ENCODE results near the gene OOSP2. TPM values are rescaled to one million over a fixed set of nuclear protein-coding genes. Genes with fewer than 3 reads are reported as not detected.
"Not testable (repeated sequence)": the region's sequence is repeated elsewhere in the genome, so short reads cannot be mapped to it uniquely, and the experiment has no call there.

OOSP2 gene
- total RNA-seq, 4 donors from 2014 or later, result not detected

GRCh38 chr11:60003729-60004128 is 36.5 kb upstream of the OOSP2 start:
- no peak for TF ChIP-seq POLR2AphosphoS5 (IDR thresholded peaks at IDR 0.05)
- TF ChIP-seq CTCF (IDR thresholded peaks at IDR 0.05), result no peak
- TF ChIP-seq EP300 (IDR thresholded peaks at IDR 0.05), result no peak
- TF ChIP-seq POLR2A (IDR thresholded peaks at IDR 0.05; ENCODE audit: low read depth), result no peak
- no peak overlapping the region for H3K27ac ChIP-seq (replicated peaks in 1 of 4)
- WGBS, result 75% methylated on average over 2 of the region's 2 CpGs
- no peaks in the 10 kb centered on the region for H3K4me1 ChIP-seq
- H3K27me3 ChIP-seq, result no peaks in the 10 kb centered on the region
- no peaks in the 10 kb centered on the region for H3K9me3 ChIP-seq
- intact Hi-C loops (cut with DNase I), result no loop called here
- no peak overlapping the region for H3K4me3 ChIP-seq
- no peaks in the 10 kb centered on the region for H3K36me3 ChIP-seq
- no peak for DNase-seq (ENCODE audit: extremely low spot score)

- no peak overlapping the region for H3K27ac ChIP-seq (replicated peaks in 1 of 4)
- H3K9me3 ChIP-seq, result no peaks in the 10 kb centered on the region
- no peak overlapping the region for H3K4me3 ChIP-seq
- H3K4me1 ChIP-seq, result no peaks in the 10 kb centered on the region
- no peaks in the 10 kb centered on the region for H3K27me3 ChIP-seq
- no peak for DNase-seq (ENCODE audit: extremely low spot score)
- intact Hi-C loops (cut with DNase I), result no loop called here
- WGBS, result 38% methylated on average over 1 of the region's 1 CpG
- TF ChIP-seq EP300 (IDR thresholded peaks at IDR 0.05) (no peak), POLR2A (IDR thresholded peaks at IDR 0.05; ENCODE audit: low read depth) (no peak), POLR2AphosphoS5 (IDR thresholded peaks at IDR 0.05) (no peak), CTCF (IDR thresholded peaks at IDR 0.05) (no peak)
- no peaks in the 10 kb centered on the region for H3K36me3 ChIP-seq
These were observed 34.8 kb upstream of the OOSP2 start for GRCh38 chr11:60005360-60005759.

GRCh38 chr11:60016881-60017280 is 23.3 kb upstream of the OOSP2 start, which contains the start of gene OOSP4B:
TSS of gene OOSP4B (plus strand) at chr11:60017181.
- H3K4me3 ChIP-seq, result no peak within 1 kb of the TSS
- 86% methylated on average over 1 of the region's 1 CpG for WGBS
- intact Hi-C loops (cut with DNase I), result no loop called here
- H3K27ac ChIP-seq (replicated peaks in 1 of 4), result no peak within 1 kb of the TSS
- H3K27me3 ChIP-seq, result no peaks in the 10 kb centered on the region
- TF ChIP-seq POLR2A (IDR thresholded peaks at IDR 0.05; ENCODE audit: low read depth), result no peak
- TF ChIP-seq CTCF (IDR thresholded peaks at IDR 0.05), result no peak
- TF ChIP-seq EP300 (IDR thresholded peaks at IDR 0.05), result no peak
- no peak for TF ChIP-seq POLR2AphosphoS5 (IDR thresholded peaks at IDR 0.05)
- H3K4me1 ChIP-seq, result no peaks in the 10 kb centered on the region
- no peaks in the 10 kb centered on the region for H3K9me3 ChIP-seq
- no peak for DNase-seq (ENCODE audit: extremely low spot score)
- H3K36me3 ChIP-seq, result no peaks in the 10 kb centered on the region

GRCh38 chr11:60018058-60018457 is 22.2 kb upstream of the OOSP2 start:
- DNase-seq (ENCODE audit: extremely low spot score), result no peak
- intact Hi-C loops (cut with DNase I), result no loop called here
- H3K4me3 ChIP-seq, result no peak overlapping the region
- H3K27ac ChIP-seq (replicated peaks in 1 of 4), result no peak overlapping the region
- H3K9me3 ChIP-seq, result no peaks in the 10 kb centered on the region
- TF ChIP-seq EP300 (IDR thresholded peaks at IDR 0.05) (no peak), CTCF (IDR thresholded peaks at IDR 0.05) (no peak), POLR2AphosphoS5 (IDR thresholded peaks at IDR 0.05) (no peak), POLR2A (IDR thresholded peaks at IDR 0.05; ENCODE audit: low read depth) (no peak)
- WGBS, result 30% methylated on average over 8 of the region's 8 CpGs
- no peaks in the 10 kb centered on the region for H3K36me3 ChIP-seq
- no peaks in the 10 kb centered on the region for H3K4me1 ChIP-seq
- no peaks in the 10 kb centered on the region for H3K27me3 ChIP-seq

- 96% methylated on average over 10 of the region's 27 CpGs for WGBS
- DNase-seq (ENCODE audit: extremely low spot score); H3K27me3 ChIP-seq; H3K4me3 ChIP-seq; intact Hi-C loops (cut with DNase I); H3K27ac ChIP-seq (replicated peaks in 1 of 4); H3K36me3 ChIP-seq; H3K9me3 ChIP-seq; H3K4me1 ChIP-seq: not testable (repeated sequence)
These were observed 19.8 kb upstream of the OOSP2 start for GRCh38 chr11:60020376-60020775.

Measured in esophagus muscularis mucosa (tissue), 4 donors.